ENCODE measurements around the gene GCNT2.
"Not testable (repeated sequence)": the region's sequence is repeated elsewhere in the genome, so short reads cannot be mapped to it uniquely, and the experiment has no call there.

The GCNT2 gene

DNA sequence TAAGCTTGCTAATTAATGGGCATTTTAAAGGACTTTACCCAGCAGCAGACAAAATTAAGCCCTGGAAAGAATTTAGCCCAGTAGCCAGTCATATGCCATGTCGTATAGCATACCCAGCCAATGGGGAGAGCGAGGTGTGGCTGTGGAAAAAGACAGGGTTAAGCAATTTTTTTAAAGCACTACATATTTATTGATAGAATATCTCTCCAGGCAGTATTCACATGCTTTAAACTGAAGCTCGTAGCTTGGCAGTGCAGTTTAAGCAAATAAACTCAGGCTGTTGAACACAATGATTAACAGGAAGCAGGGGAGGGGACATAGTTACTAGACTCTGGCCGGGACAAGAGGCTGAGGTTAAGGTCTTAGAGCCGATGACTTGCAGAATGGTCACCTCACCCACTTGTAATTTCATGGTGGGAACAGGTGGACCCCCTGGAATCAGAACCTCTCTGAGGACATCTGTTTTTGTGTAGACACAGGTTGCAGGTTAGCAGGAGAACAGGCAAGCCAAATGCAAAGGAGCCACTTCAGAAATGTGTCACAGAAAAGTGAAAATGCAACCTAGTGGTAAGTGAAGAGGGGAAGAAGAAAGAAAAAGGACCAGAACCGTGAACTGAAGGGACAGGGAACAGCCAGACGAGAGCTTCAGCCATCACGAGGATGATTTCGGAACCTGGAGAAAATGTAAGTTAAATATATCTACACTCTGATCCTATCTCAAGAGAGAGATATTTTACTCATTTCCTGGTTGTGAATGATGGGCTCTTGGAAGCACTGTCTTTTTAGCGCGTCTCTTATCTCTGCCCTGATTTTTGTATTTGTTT, 7.2 kb downstream of the GCNT2 start:
- DNase-seq, result no peak
- ATAC-seq (replicated peaks), result peak; percentile 57 to 58
- H3K9me3 Mint-ChIP-seq, result no peaks in the 10 kb centered on the region
- H3K4me3 Mint-ChIP-seq, result peak overlapping the region; percentile 92 to 94
- peaks cover 36 to 67% of the 10 kb centered on the region in 2 donors for H3K4me1 Mint-ChIP-seq
- H3K27ac Mint-ChIP-seq, result peak overlapping the region; percentile 95
- no peaks in the 10 kb centered on the region for H3K27me3 Mint-ChIP-seq
- H3K36me3 Mint-ChIP-seq, result peaks cover 9 to 25% of the 10 kb centered on the region in 2 donors

DNA sequence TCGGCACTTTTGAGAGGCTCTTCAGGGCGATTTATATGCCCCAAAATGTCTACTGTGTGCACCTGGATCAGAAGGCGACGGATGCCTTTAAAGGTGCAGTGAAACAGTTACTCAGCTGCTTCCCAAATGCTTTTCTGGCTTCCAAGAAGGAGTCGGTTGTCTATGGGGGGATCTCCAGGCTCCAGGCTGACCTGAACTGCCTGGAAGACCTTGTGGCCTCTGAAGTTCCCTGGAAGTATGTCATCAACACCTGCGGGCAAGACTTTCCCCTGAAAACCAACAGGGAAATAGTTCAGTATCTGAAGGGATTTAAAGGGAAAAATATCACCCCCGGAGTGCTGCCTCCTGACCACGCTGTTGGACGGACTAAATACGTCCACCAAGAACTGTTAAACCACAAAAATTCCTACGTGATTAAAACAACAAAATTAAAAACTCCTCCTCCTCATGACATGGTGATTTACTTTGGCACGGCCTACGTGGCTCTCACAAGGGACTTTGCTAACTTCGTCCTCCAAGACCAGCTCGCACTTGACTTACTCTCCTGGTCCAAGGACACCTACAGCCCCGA, 8.2 kb downstream of the GCNT2 start:
- no peaks in the 10 kb centered on the region for H3K27me3 Mint-ChIP-seq
- H3K27ac Mint-ChIP-seq, result peak overlapping the region; percentile 95
- H3K36me3 Mint-ChIP-seq, result peaks cover 9 to 25% of the 10 kb centered on the region in 2 donors
- H3K4me1 Mint-ChIP-seq, result peaks cover 41 to 68% of the 10 kb centered on the region in 2 donors
- no peaks in the 10 kb centered on the region for H3K9me3 Mint-ChIP-seq
- H3K4me3 Mint-ChIP-seq, result peak overlapping the region; percentile 92 to 94
- DNase-seq, result no peak
- no peak for ATAC-seq (replicated peaks)

- DNase-seq; ATAC-seq (replicated peaks); H3K27me3 Mint-ChIP-seq; H3K9me3 Mint-ChIP-seq: not testable (repeated sequence)
- Mint-ChIP-seq H3K4me3 (peak overlapping the region; percentile 92 to 94), H3K27ac (peak overlapping the region; percentile 95), H3K36me3 (peaks cover 11 to 31% of the 10 kb centered on the region in 2 donors), H3K4me1 (peaks cover 40 to 68% of the 10 kb centered on the region in 2 donors)
Measured at GRCh38 chr6:10529828-10530374, 8.8 kb downstream of the GCNT2 start.

DNA sequence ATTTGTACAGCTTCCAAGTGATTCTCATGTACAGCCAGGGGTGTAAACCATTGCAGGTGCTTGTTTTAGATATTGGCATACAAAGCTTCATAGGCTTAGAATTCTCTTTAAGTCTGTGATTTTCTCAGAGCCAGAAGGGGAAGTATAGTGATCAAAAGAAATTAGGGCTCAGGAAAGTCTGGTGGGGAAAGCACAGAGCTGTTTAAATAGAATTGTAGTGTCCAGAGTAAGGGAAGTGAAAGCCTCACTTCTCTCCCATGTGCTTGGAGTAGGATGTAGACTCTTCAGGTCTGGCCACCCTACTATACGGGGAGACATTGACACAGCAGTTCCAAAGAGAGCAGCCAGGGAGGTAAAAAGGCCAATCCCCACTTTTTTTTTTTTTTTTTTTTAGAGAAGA, 10.4 kb downstream of the GCNT2 start:
- Mint-ChIP-seq H3K4me3 (peak overlapping the region; percentile 76 to 77), H3K36me3 (peaks cover 11 to 31% of the 10 kb centered on the region in 2 donors), H3K9me3 (no peaks in the 10 kb centered on the region), H3K27ac (peak overlapping the region; percentile 95), H3K4me1 (peaks cover 45 to 77% of the 10 kb centered on the region in 2 donors), H3K27me3 (no peaks in the 10 kb centered on the region)
- peak; percentile 43 to 49 for ATAC-seq (replicated peaks)
- peak; percentile 50 for DNase-seq

- Mint-ChIP-seq H3K4me1 (peaks cover 48 to 81% of the 10 kb centered on the region in 2 donors), H3K4me3 (peak overlapping the region; percentile 76 to 77), H3K27ac (peak overlapping the region; percentile 95)
Measured at GRCh38 chr6:10531942-10532341, 10.8 kb downstream of the GCNT2 start.

GRCh38 chr6:10532392-10532791, 11.2 kb downstream of the GCNT2 start:
- Mint-ChIP-seq H3K9me3 (no peaks in the 10 kb centered on the region), H3K27ac (peak overlapping the region; percentile 95), H3K4me1 (peaks cover 51 to 83% of the 10 kb centered on the region in 2 donors), H3K4me3 (peak overlapping the region; percentile 76 to 77), H3K27me3 (no peaks in the 10 kb centered on the region), H3K36me3 (peaks cover 17 to 38% of the 10 kb centered on the region in 2 donors)
- DNase-seq (no peak), ATAC-seq (replicated peaks) (no peak)

More at GRCh38 chr6:10531942-10532341, 10.8 kb downstream of the GCNT2 start:
- no peak for DNase-seq
- Mint-ChIP-seq H3K9me3 (no peaks in the 10 kb centered on the region), H3K27me3 (no peaks in the 10 kb centered on the region), H3K36me3 (peaks cover 14 to 33% of the 10 kb centered on the region in 2 donors)
- ATAC-seq (replicated peaks), result no peak

DNA sequence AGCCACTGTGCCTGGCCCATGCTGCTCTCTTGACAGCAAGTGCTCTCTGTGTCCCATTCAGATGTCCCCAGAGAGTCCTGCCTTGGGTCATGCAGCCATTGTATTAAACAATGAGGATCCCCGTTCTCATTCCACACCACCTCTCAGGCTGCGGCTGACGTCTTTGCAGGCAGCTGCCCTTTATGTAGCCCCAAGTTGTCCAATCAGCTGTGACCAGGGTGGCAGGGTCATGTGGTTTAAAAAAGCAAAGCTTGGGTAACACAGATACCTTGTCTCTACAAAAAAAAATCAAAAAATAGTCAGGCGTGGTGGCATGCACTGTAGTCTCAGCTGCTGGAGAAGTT, 13.2 kb downstream of the GCNT2 start:
- Mint-ChIP-seq H3K36me3 (peaks cover 23 to 45% of the 10 kb centered on the region in 2 donors), H3K27ac (peak overlapping the region; percentile 100), H3K9me3 (no peaks in the 10 kb centered on the region), H3K4me1 (peaks cover 51 to 86% of the 10 kb centered on the region in 2 donors), H3K4me3 (peak overlapping the region; percentile 76 to 77), H3K27me3 (no peaks in the 10 kb centered on the region)
- ATAC-seq (replicated peaks), result peak; percentile 60 to 70
- no peak for DNase-seq

GRCh38 chr6:10535193-10535592, 14.0 kb downstream of the GCNT2 start:
- Mint-ChIP-seq H3K27me3 (no peaks in the 10 kb centered on the region), H3K36me3 (peaks cover 23 to 43% of the 10 kb centered on the region in 2 donors), H3K9me3 (no peaks in the 10 kb centered on the region), H3K4me3 (peak overlapping the region; percentile 76 to 77), H3K27ac (peak overlapping the region; percentile 100), H3K4me1 (peaks cover 56 to 89% of the 10 kb centered on the region in 2 donors)
- ATAC-seq (replicated peaks) (no peak), DNase-seq (no peak)

GRCh38 chr6:10537726-10538125, 16.6 kb downstream of the GCNT2 start:
- H3K27me3 Mint-ChIP-seq, result no peaks in the 10 kb centered on the region
- H3K4me1 Mint-ChIP-seq, result peaks cover 57 to 88% of the 10 kb centered on the region in 2 donors
- no peak overlapping the region for H3K4me3 Mint-ChIP-seq
- peaks cover 5 to 6% of the 10 kb centered on the region in 2 donors for H3K9me3 Mint-ChIP-seq
- DNase-seq, result no peak
- ATAC-seq (replicated peaks), result no peak
- H3K27ac Mint-ChIP-seq, result peak overlapping the region; percentile 47
- peaks cover 27 to 42% of the 10 kb centered on the region in 2 donors for H3K36me3 Mint-ChIP-seq

- Mint-ChIP-seq H3K4me1 (peaks cover 43 to 68% of the 10 kb centered on the region in 2 donors), H3K9me3 (peaks cover 5 to 6% of the 10 kb centered on the region in 2 donors), H3K36me3 (peaks cover 28 to 39% of the 10 kb centered on the region in 2 donors), H3K27me3 (no peaks in the 10 kb centered on the region), H3K4me3 (peak overlapping the region; percentile 43 to 65), H3K27ac (peak overlapping the region; percentile 83)
- ATAC-seq (replicated peaks) (peak; percentile 78 to 79), DNase-seq (no peak)
Measured at GRCh38 chr6:10540073-10540746, 19.1 kb downstream of the GCNT2 start.

DNA sequence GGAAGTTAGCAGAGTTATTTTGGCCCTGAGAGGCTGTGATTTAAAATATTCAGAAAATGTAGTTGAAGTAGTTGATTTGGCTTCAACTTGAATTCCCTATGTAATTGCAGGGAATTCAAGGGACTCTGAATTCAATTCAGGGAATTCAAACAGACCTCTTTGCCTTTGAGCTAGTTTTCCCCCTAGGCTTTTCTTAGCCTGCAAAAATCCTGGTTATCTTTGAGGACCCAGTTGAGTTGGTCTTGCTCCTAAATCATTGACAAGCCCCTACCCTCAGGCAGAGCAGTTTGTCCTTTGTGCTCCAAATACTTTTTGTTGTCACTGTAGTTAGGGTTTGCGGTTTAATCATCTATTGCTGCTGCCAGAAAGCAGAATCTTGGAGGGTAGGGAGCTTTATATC, 20.4 kb downstream of the GCNT2 start:
- Mint-ChIP-seq H3K27me3 (no peaks in the 10 kb centered on the region), H3K4me3 (no peak overlapping the region), H3K9me3 (peaks cover 5 to 6% of the 10 kb centered on the region in 2 donors), H3K4me1 (peaks cover 43 to 65% of the 10 kb centered on the region in 2 donors), H3K36me3 (peaks cover 34 to 46% of the 10 kb centered on the region in 2 donors), H3K27ac (no peak overlapping the region)
- DNase-seq, result no peak
- no peak for ATAC-seq (replicated peaks)

DNA sequence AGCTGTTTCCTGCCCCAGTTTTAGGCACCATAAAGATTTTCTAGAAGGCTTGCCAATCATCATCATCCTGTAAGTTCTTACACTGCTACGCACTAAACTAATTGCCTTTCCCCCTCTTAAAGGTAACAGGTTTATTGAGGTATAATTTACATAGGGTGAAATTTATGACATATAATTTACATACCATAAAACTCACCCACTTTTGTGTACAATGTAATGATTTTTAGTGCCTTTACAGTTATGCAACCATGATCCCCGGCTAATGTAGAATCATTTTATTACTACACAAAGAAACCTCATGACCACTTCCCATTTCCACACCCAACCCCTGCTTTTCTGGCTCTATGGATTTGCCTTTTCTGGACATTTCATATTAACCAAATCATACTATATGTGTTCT, 21.1 kb downstream of the GCNT2 start:
- peaks cover 5 to 6% of the 10 kb centered on the region in 2 donors for H3K9me3 Mint-ChIP-seq
- no peaks in the 10 kb centered on the region for H3K27me3 Mint-ChIP-seq
- no peak for DNase-seq
- no peak for ATAC-seq (replicated peaks)
- no peak overlapping the region for H3K27ac Mint-ChIP-seq
- no peak overlapping the region for H3K4me3 Mint-ChIP-seq
- peaks cover 30 to 44% of the 10 kb centered on the region in 2 donors for H3K36me3 Mint-ChIP-seq
- peaks cover 41 to 64% of the 10 kb centered on the region in 2 donors for H3K4me1 Mint-ChIP-seq

GRCh38 chr6:10543488-10543887, 22.3 kb downstream of the GCNT2 start:
- peaks cover 21 to 40% of the 10 kb centered on the region in 2 donors for H3K36me3 Mint-ChIP-seq
- H3K9me3 Mint-ChIP-seq, result peaks cover 5 to 6% of the 10 kb centered on the region in 2 donors
- no peaks in the 10 kb centered on the region for H3K27me3 Mint-ChIP-seq
- no peak for ATAC-seq (replicated peaks)
- H3K27ac Mint-ChIP-seq, result no peak overlapping the region
- H3K4me3 Mint-ChIP-seq, result no peak overlapping the region
- H3K4me1 Mint-ChIP-seq, result peaks cover 42 to 58% of the 10 kb centered on the region in 2 donors
- no peak for DNase-seq

GRCh38 chr6:10545482-10545881, 24.3 kb downstream of the GCNT2 start:
- H3K27me3 Mint-ChIP-seq, result no peaks in the 10 kb centered on the region
- H3K27ac Mint-ChIP-seq, result no peak overlapping the region
- ATAC-seq (replicated peaks), result no peak
- peaks cover 5 to 6% of the 10 kb centered on the region in 2 donors for H3K9me3 Mint-ChIP-seq
- H3K36me3 Mint-ChIP-seq, result peaks cover 26 to 46% of the 10 kb centered on the region in 2 donors
- H3K4me1 Mint-ChIP-seq, result peaks cover 32 to 42% of the 10 kb centered on the region in 2 donors
- DNase-seq, result no peak
- no peak overlapping the region for H3K4me3 Mint-ChIP-seq

All from stimulated activated naive B cell treated with anti-CD40 and anti-IgM and Interleukin-4, amounts not matched to agents 10 μg/mL and 1 μg/mL and 100 μg/mL, for 72 hours (primary cell).